ENCODE measurements around the gene MMAB. TPM values are rescaled to one million over a fixed set of nuclear protein-coding genes. Genes with fewer than 3 reads are reported as not detected.
A peak's percentile ranks its signal among the peaks of the same experiment; 100 is the strongest.

MMAB gene
- total and polyA plus RNA-seq, 2 donors (not counting 1 experiment from before 2014, with no cell fraction given) = 36.8 to 56.1 TPM

GRCh38 chr12:109542876-109543275, 30.4 kb downstream of the MMAB start:
- no peak overlapping the region for H3K4me3 ChIP-seq (replicated peaks in 1 of 4; ENCODE audit: control extremely low read depth in 1 of 4, insufficient read depth in 1 of 4, low read depth in 3 of 4, low read length in 4 of 4)
- H3K4me2 ChIP-seq (ENCODE audit: extremely low read depth, insufficient read depth, low read length) = no peak overlapping the region
- TF ChIP-seq, protein P1, sequence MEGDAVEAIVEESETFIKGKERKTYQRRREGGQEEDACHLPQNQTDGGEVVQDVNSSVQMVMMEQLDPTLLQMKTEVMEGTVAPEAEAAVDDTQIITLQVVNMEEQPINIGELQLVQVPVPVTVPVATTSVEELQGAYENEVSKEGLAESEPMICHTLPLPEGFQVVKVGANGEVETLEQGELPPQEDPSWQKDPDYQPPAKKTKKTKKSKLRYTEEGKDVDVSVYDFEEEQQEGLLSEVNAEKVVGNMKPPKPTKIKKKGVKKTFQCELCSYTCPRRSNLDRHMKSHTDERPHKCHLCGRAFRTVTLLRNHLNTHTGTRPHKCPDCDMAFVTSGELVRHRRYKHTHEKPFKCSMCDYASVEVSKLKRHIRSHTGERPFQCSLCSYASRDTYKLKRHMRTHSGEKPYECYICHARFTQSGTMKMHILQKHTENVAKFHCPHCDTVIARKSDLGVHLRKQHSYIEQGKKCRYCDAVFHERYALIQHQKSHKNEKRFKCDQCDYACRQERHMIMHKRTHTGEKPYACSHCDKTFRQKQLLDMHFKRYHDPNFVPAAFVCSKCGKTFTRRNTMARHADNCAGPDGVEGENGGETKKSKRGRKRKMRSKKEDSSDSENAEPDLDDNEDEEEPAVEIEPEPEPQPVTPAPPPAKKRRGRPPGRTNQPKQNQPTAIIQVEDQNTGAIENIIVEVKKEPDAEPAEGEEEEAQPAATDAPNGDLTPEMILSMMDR (conservative IDR thresholded peaks at IDR 0.05 in 1 of 2, IDR thresholded peaks at IDR 0.05 in 1 of 2; ENCODE audit: low read depth in 1 of 2, low read length in 2 of 2) = no peak
- TF ChIP-seq EZH2 (IDR thresholded peaks at IDR 0.05; ENCODE audit: low read length, missing control alignments) = no peak
- H3K4me1 ChIP-seq (ENCODE audit: control insufficient read depth, extremely low read depth, insufficient read depth, low read length) = peaks cover 8% of the 10 kb centered on the region
- DNase-seq (ENCODE audit: low read depth in 2 of 2) = no peak
- no peak overlapping the region for H3K9ac ChIP-seq (ENCODE audit: insufficient read depth, low read length)
- H3K36me3 ChIP-seq (ENCODE audit: control insufficient read depth, insufficient read depth, low read length) = no peaks in the 10 kb centered on the region
- H3K79me2 ChIP-seq (ENCODE audit: control insufficient read depth, insufficient read depth, low read length) = no peaks in the 10 kb centered on the region
- H2AFZ ChIP-seq (ENCODE audit: low read length) = no peak overlapping the region
- H3K27me3 ChIP-seq (ENCODE audit: control insufficient read depth, insufficient read depth, low read length) = peaks cover 2% of the 10 kb centered on the region
- H3K27ac ChIP-seq (ENCODE audit: insufficient read depth, low read length) = no peak overlapping the region
- no peaks in the 10 kb centered on the region for H4K20me1 ChIP-seq (ENCODE audit: control insufficient read depth, extremely low read depth, insufficient read depth, low read length)
- no peaks in the 10 kb centered on the region for H3K9me3 ChIP-seq (ENCODE audit: control insufficient read depth, insufficient read depth, low read depth, low read length)

DNA sequence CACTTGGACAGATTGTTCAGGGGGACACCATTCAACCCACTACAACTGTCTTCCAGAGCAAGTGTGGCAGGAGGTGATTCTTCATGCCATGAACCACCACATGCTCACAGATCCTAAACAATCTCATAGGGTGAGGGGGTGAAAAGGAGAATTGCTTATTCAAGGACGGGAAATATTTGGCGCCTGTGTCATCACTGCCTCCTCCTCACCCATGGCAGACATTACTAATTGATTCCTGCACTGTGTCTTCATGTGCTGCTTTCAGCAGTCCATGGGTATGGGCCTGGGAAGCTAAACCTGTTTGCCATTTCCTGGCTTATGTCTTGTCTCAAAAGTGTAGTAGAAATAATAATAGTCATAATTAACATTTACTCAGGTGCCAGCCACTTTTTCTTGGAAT, 31.3 kb downstream of the MMAB start:
- Histone ChIP-seq H3K4me1 (ENCODE audit: control insufficient read depth, extremely low read depth, insufficient read depth, low read length) (peaks cover 8% of the 10 kb centered on the region), H3K9ac (ENCODE audit: insufficient read depth, low read length) (no peak overlapping the region), H3K4me3 (replicated peaks in 1 of 4; ENCODE audit: control extremely low read depth in 1 of 4, insufficient read depth in 1 of 4, low read depth in 3 of 4, low read length in 4 of 4) (no peak overlapping the region), H4K20me1 (ENCODE audit: control insufficient read depth, extremely low read depth, insufficient read depth, low read length) (no peaks in the 10 kb centered on the region), H3K4me2 (ENCODE audit: extremely low read depth, insufficient read depth, low read length) (no peak overlapping the region), H3K79me2 (ENCODE audit: control insufficient read depth, insufficient read depth, low read length) (no peaks in the 10 kb centered on the region), H3K27ac (ENCODE audit: insufficient read depth, low read length) (no peak overlapping the region), H2AFZ (ENCODE audit: low read length) (no peak overlapping the region), H3K36me3 (ENCODE audit: control insufficient read depth, insufficient read depth, low read length) (no peaks in the 10 kb centered on the region), H3K9me3 (ENCODE audit: control insufficient read depth, insufficient read depth, low read depth, low read length) (no peaks in the 10 kb centered on the region), H3K27me3 (ENCODE audit: control insufficient read depth, insufficient read depth, low read length) (no peaks in the 10 kb centered on the region)
- TF ChIP-seq, protein P1 (conservative IDR thresholded peaks at IDR 0.05 in 1 of 2, IDR thresholded peaks at IDR 0.05 in 1 of 2; ENCODE audit: low read depth in 1 of 2, low read length in 2 of 2) = no peak
- no peak for TF ChIP-seq EZH2 (IDR thresholded peaks at IDR 0.05; ENCODE audit: low read length, missing control alignments)
- peak; percentile 30 to 74 for DNase-seq (ENCODE audit: low read depth in 2 of 2)

- H3K9ac ChIP-seq (ENCODE audit: insufficient read depth, low read length) = no peak overlapping the region
- no peaks in the 10 kb centered on the region for H3K27me3 ChIP-seq (ENCODE audit: control insufficient read depth, insufficient read depth, low read length)
- H2AFZ ChIP-seq (ENCODE audit: low read length) = no peak overlapping the region
- H3K9me3 ChIP-seq (ENCODE audit: control insufficient read depth, insufficient read depth, low read depth, low read length) = no peaks in the 10 kb centered on the region
- peak in 1 of 2 donors; percentile 17 for DNase-seq (ENCODE audit: low read depth in 2 of 2)
- no peak overlapping the region for H3K4me3 ChIP-seq (replicated peaks in 1 of 4; ENCODE audit: control extremely low read depth in 1 of 4, insufficient read depth in 1 of 4, low read depth in 3 of 4, low read length in 4 of 4)
- no peak for TF ChIP-seq EZH2 (IDR thresholded peaks at IDR 0.05; ENCODE audit: low read length, missing control alignments)
- TF ChIP-seq, protein P1 (conservative IDR thresholded peaks at IDR 0.05 in 1 of 2, IDR thresholded peaks at IDR 0.05 in 1 of 2; ENCODE audit: low read depth in 1 of 2, low read length in 2 of 2) = no peak
- H3K4me1 ChIP-seq (ENCODE audit: control insufficient read depth, extremely low read depth, insufficient read depth, low read length) = peaks cover 8% of the 10 kb centered on the region
- H3K36me3 ChIP-seq (ENCODE audit: control insufficient read depth, insufficient read depth, low read length) = no peaks in the 10 kb centered on the region
- H3K27ac ChIP-seq (ENCODE audit: insufficient read depth, low read length) = no peak overlapping the region
- H3K79me2 ChIP-seq (ENCODE audit: control insufficient read depth, insufficient read depth, low read length) = no peaks in the 10 kb centered on the region
- no peaks in the 10 kb centered on the region for H4K20me1 ChIP-seq (ENCODE audit: control insufficient read depth, extremely low read depth, insufficient read depth, low read length)
- no peak overlapping the region for H3K4me2 ChIP-seq (ENCODE audit: extremely low read depth, insufficient read depth, low read length)
These were observed 31.9 kb downstream of the MMAB start for GRCh38 chr12:109541413-109541726.

All from fibroblast of lung (primary cell).